GM12878 (cell line): ENCODE results near the gene SMPD4. TPM values are rescaled to one million over a fixed set of nuclear protein-coding genes. Genes with fewer than 3 reads are reported as not detected.

Experiments
- ASH2L ChIP-seq: fragments of 300-600, 200-600 bp; sonication (generic); IDR thresholded peaks from 2 replicates; pipeline ENCODE4 v1.6.1; 2017; ENCODE audit warnings: low read depth, mild to moderate bottlenecking, borderline replicate concordance
- CEBPB ChIP-seq, 2 experiments: fragments of 150-350 bp in 1 of 2; IDR thresholded peaks; 2 replicates each; pipeline ENCODE4 v1.6.1; 2012 to 2014; ENCODE audit warnings: low read depth in 2 of 2, low read length in 2 of 2, borderline replicate concordance in 1 of 2, inconsistent platforms in 1 of 2
- CHD1 ChIP-seq: IDR thresholded peaks from 2 replicates; pipeline ENCODE4 v1.6.1; 2012; ENCODE audit warnings: low read depth, low read length, improper control_type of control experiment
- ETV6 ChIP-seq, 2 experiments: fragments of 450-650 bp in 1 of 2; IDR thresholded peaks in 1 of 2; conservative IDR thresholded peaks in 1 of 2; 2 replicates each; pipeline ENCODE4 v1.6.1; 2014; ENCODE audit warnings: antibody characterized with exemption in 1 of 2, borderline replicate concordance in 1 of 2, low read depth in 1 of 2, mild to moderate bottlenecking in 1 of 2, moderate library complexity in 1 of 2
- EZH2 ChIP-seq: IDR thresholded peaks from 2 replicates; pipeline ENCODE4 v1.6.1; 2012; ENCODE audit warnings: low read depth, mild to moderate bottlenecking, control low read depth, inconsistent platforms, low read length, borderline replicate concordance; ENCODE audit not compliant: control insufficient read depth
- HDGF ChIP-seq: fragments of 450-650 bp; IDR thresholded peaks from 2 replicates; pipeline ENCODE4 v1.6.1; 2016; ENCODE audit warnings: antibody characterized with exemption
- KDM1A ChIP-seq: fragments of 200-600 bp; sonication (generic); IDR thresholded peaks from 2 replicates; pipeline ENCODE4 v1.6.1; 2016; ENCODE audit warnings: borderline replicate concordance
- MEF2B ChIP-seq: fragments of 450-650 bp; IDR thresholded peaks from 2 replicates; pipeline ENCODE4 v1.6.1; 2018; ENCODE audit warnings: mild to moderate bottlenecking, moderate library complexity; ENCODE audit not compliant: partially characterized antibody, poor library complexity, severe bottlenecking
- NR2C2 ChIP-seq: IDR thresholded peaks from 2 replicates; pipeline ENCODE4 v1.6.1; 2011; ENCODE audit warnings: borderline replicate concordance, low read depth; ENCODE audit not compliant: control insufficient read depth, insufficient read length
- NRF1 ChIP-seq: conservative IDR thresholded peaks from 2 replicates; pipeline ENCODE4 v1.6.1; 2011; ENCODE audit warnings: mild to moderate bottlenecking, low read depth, low read length, improper control_type of control experiment
- RAD51 ChIP-seq: fragments of 450-650 bp; IDR thresholded peaks from 2 replicates; pipeline ENCODE4 v1.6.1; 2016; ENCODE audit warnings: moderate library complexity, mild to moderate bottlenecking, inconsistent platforms
- RBBP5 ChIP-seq: fragments of 200-600 bp; sonication (generic); conservative IDR thresholded peaks from 2 replicates; pipeline ENCODE4 v1.6.1; 2016
- RELA ChIP-seq: fragments of 450-650 bp; IDR thresholded peaks from 2 replicates; pipeline ENCODE4 v1.8.0; 2014; ENCODE audit warnings: borderline replicate concordance; ENCODE audit not compliant: partially characterized antibody
- SPI1 ChIP-seq: IDR thresholded peaks from 2 replicates; pipeline ENCODE4 v1.6.1; 2011; ENCODE audit warnings: low read depth, mild to moderate bottlenecking, low read length, moderate library complexity, borderline replicate concordance; ENCODE audit not compliant: insufficient read depth
- WRNIP1 ChIP-seq: IDR thresholded peaks from 2 replicates; pipeline ENCODE4 v1.6.1; 2011; ENCODE audit warnings: low read depth, low read length, improper control_type of control experiment, borderline replicate concordance
- YBX1 ChIP-seq: fragments of 450-650 bp; IDR thresholded peaks from 2 replicates; pipeline ENCODE4 v1.6.1; 2016; ENCODE audit warnings: antibody characterized with exemption
- YY1 ChIP-seq: IDR thresholded peaks from 2 replicates; pipeline ENCODE4 v1.6.1; 2011; ENCODE audit warnings: low read depth, mild to moderate bottlenecking, low read length
- ZNF207 ChIP-seq: fragments of 450-650 bp; IDR thresholded peaks from 2 replicates; pipeline ENCODE4 v1.6.1; 2014; ENCODE audit warnings: antibody characterized with exemption, mild to moderate bottlenecking, borderline replicate concordance
- polyA plus RNA-seq, 11 experiments: library from polyadenylated mRNA; depleted of rRNA in 4 of 11; unstranded in 6 of 11; stranded (reverse) in 5 of 11; fragments of >200 nt; fragmentation: Nextera tagmentation in 4 of 11; fragmentation: Illumina TruSeq in 1 of 11; extraction: Ambion mirVana in 4 of 11; extraction: Trizol in 1 of 11; gene quantifications; 1 replicate in 1 of 11; 2 replicates in 10 of 11; pipeline versions ENCODE4 v1.2.1 to v1.2.3, GENCODE V29; 2011 to 2016; ENCODE audit warnings: inconsistent platforms in 2 of 11, missing spikeins in 2 of 11, low read depth in 1 of 11
- total RNA-seq, 4 experiments: library from RNA; depleted of rRNA in 3 of 4; stranded (reverse); fragments of >200 nt in 3 of 4; fragmentation: Illumina TruSeq in 1 of 4; extraction: Trizol in 1 of 4; gene quantifications; 2 replicates each; pipeline versions ENCODE4 v1.2.1 to v1.2.3, GENCODE V29; 2013 to 2021
- TF ChIP-seq, protein P1 (sequence below): fragments of 450-650 bp; IDR thresholded peaks from 2 replicates; pipeline ENCODE4 v1.6.1; 2016; ENCODE audit warnings: mild to moderate bottlenecking, moderate library complexity, borderline replicate concordance
- TF ChIP-seq, protein P2 (sequence below): IDR thresholded peaks from 2 replicates; pipeline ENCODE4 v1.6.1; 2011; ENCODE audit warnings: borderline replicate concordance, low read depth, mild to moderate bottlenecking, moderate library complexity, mixed read lengths, low read length; ENCODE audit not compliant: insufficient read depth; ENCODE audit errors: extremely low read length
- TF ChIP-seq, protein P3 (sequence below): fragments of 450-650 bp; IDR thresholded peaks from 2 replicates; pipeline ENCODE4 v1.6.1; 2017; ENCODE audit warnings: mild to moderate bottlenecking, low read depth, inconsistent platforms; ENCODE audit not compliant: poor library complexity, severe bottlenecking
- TF ChIP-seq, protein P4 (sequence below): fragments of 450-650 bp; IDR thresholded peaks from 2 replicates; pipeline ENCODE4 v1.6.1; 2016; ENCODE audit warnings: mild to moderate bottlenecking

Gene SMPD4
- total and polyA plus RNA-seq, 10 of the 15 experiments (the other 5 are each of a cell fraction or from before 2014, with no cell fraction given), result 5.0 to 82.0 (median 45.7) TPM

DNA sequence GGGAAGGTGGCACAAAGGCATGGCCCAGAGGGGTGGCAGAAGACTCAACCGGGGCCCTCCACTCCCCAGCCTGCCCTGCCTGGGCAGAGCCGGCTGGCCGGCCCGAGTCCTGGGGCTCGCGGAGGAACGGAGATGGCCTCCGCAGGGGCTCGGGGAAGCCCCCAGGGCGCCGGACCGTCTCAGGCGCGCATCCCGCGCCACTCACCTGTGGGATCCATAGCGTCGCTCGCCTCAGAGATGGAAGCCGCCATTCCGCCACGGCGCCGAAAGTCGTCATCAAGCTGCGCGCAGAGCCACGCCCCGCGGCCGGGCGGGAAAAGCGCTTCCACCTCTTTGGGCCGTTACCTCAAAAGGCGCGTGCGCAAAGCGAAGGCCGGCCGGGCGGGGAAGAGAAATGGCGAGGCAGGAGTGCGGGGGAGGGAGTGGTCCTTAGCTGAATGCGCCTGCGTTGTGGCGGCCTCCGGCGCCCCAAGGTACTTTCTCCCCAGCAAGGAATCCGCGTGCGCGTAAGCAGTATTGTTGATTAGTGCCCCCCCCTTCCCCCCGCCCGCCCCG is at the start of gene SMPD4 (continued):
- TF ChIP-seq, protein P1, sequence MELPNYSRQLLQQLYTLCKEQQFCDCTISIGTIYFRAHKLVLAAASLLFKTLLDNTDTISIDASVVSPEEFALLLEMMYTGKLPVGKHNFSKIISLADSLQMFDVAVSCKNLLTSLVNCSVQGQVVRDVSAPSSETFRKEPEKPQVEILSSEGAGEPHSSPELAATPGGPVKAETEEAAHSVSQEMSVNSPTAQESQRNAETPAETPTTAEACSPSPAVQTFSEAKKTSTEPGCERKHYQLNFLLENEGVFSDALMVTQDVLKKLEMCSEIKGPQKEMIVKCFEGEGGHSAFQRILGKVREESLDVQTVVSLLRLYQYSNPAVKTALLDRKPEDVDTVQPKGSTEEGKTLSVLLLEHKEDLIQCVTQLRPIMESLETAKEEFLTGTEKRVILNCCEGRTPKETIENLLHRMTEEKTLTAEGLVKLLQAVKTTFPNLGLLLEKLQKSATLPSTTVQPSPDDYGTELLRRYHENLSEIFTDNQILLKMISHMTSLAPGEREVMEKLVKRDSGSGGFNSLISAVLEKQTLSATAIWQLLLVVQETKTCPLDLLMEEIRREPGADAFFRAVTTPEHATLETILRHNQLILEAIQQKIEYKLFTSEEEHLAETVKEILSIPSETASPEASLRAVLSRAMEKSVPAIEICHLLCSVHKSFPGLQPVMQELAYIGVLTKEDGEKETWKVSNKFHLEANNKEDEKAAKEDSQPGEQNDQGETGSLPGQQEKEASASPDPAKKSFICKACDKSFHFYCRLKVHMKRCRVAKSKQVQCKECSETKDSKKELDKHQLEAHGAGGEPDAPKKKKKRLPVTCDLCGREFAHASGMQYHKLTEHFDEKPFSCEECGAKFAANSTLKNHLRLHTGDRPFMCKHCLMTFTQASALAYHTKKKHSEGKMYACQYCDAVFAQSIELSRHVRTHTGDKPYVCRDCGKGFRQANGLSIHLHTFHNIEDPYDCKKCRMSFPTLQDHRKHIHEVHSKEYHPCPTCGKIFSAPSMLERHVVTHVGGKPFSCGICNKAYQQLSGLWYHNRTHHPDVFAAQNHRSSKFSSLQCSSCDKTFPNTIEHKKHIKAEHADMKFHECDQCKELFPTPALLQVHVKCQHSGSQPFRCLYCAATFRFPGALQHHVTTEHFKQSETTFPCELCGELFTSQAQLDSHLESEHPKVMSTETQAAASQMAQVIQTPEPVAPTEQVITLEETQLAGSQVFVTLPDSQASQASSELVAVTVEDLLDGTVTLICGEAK, result no peak
- TF ChIP-seq EZH2 (no peak), CHD1 (no peak), YBX1 (no peak), ETV6 (conservative IDR thresholded peaks at IDR 0.05 in 1 of 2, IDR thresholded peaks at IDR 0.05 in 1 of 2; ENCODE audit: borderline replicate concordance in 1 of 2, low read depth in 1 of 2) (no peak), RBBP5 (no peak), RAD51 (no peak), CEBPB (IDR thresholded peaks at IDR 0.05; ENCODE audit: borderline replicate concordance in 1 of 2, low read depth in 2 of 2, low read length in 2 of 2) (no peak), SPI1 (no peak), KDM1A (no peak), HDGF (no peak), NR2C2 (no peak), ZNF207 (no peak), RELA (no peak), MEF2B (no peak), YY1 (peak; percentile 97), WRNIP1 (no peak), NRF1 (peak; percentile 41; the same call in 1 of the 2 replicates), ASH2L (no peak)
- TF ChIP-seq, protein P2, sequence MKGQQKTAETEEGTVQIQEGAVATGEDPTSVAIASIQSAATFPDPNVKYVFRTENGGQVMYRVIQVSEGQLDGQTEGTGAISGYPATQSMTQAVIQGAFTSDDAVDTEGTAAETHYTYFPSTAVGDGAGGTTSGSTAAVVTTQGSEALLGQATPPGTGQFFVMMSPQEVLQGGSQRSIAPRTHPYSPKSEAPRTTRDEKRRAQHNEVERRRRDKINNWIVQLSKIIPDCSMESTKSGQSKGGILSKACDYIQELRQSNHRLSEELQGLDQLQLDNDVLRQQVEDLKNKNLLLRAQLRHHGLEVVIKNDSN, result no peak
- TF ChIP-seq, protein P3, sequence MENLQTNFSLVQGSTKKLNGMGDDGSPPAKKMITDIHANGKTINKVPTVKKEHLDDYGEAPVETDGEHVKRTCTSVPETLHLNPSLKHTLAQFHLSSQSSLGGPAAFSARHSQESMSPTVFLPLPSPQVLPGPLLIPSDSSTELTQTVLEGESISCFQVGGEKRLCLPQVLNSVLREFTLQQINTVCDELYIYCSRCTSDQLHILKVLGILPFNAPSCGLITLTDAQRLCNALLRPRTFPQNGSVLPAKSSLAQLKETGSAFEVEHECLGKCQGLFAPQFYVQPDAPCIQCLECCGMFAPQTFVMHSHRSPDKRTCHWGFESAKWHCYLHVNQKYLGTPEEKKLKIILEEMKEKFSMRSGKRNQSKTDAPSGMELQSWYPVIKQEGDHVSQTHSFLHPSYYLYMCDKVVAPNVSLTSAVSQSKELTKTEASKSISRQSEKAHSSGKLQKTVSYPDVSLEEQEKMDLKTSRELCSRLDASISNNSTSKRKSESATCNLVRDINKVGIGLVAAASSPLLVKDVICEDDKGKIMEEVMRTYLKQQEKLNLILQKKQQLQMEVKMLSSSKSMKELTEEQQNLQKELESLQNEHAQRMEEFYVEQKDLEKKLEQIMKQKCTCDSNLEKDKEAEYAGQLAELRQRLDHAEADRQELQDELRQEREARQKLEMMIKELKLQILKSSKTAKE, result no peak
- TF ChIP-seq, protein P4, sequence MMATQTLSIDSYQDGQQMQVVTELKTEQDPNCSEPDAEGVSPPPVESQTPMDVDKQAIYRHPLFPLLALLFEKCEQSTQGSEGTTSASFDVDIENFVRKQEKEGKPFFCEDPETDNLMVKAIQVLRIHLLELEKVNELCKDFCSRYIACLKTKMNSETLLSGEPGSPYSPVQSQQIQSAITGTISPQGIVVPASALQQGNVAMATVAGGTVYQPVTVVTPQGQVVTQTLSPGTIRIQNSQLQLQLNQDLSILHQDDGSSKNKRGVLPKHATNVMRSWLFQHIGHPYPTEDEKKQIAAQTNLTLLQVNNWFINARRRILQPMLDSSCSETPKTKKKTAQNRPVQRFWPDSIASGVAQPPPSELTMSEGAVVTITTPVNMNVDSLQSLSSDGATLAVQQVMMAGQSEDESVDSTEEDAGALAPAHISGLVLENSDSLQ, result no peak
